Stomach (tissue), 9 donors: ENCODE measurements around the gene NEK7. TPM values are rescaled to one million over a fixed set of nuclear protein-coding genes. Genes with fewer than 3 reads are reported as not detected.

Source experiments
- DNase-seq, 2 donors: peaks; one replicate each; pipeline versions ENCODE4 v3.0.0 to v3.0.0-alpha.2; 2013 to 2019
- H3K27ac ChIP-seq, 5 donors: fragments of 200-600 bp in 4 of 5; sonication (generic) in 4 of 5; one replicate each; pipeline ENCODE4 v1.5.1; 2013 to 2019; ENCODE audit warnings: mild to moderate bottlenecking in 1 of 5, moderate library complexity in 1 of 5
- H3K27me3 ChIP-seq, 3 donors: fragments of 200-600 bp; sonication (generic); one replicate each; pipeline ENCODE4 v1.5.1; 2017 to 2019; ENCODE audit warnings: mixed run types in 1 of 3
- H3K36me3 ChIP-seq, 4 donors: fragments of 200-600 bp; sonication (generic); 1 replicate in 3 of 4; 2 replicates in 1 of 4; pipeline ENCODE4 v1.5.1; 2016 to 2019
- H3K4me1 ChIP-seq, 4 donors: fragments of 200-600 bp; sonication (generic); one replicate each; pipeline ENCODE4 v1.5.1; 2016 to 2019
- H3K4me3 ChIP-seq, 4 donors: fragments of 200-600 bp; sonication (generic) in 3 of 4; one replicate each; pipeline ENCODE4 v1.5.1; 2016 to 2019; ENCODE audit warnings: mild to moderate bottlenecking in 1 of 4
- H3K9me3 ChIP-seq, 4 donors: fragments of 200-600 bp; sonication (generic); one replicate each; pipeline ENCODE4 v1.5.1; 2016 to 2019
- CTCF ChIP-seq, 7 experiments: fragments of 450-650 bp in 4 of 7; fragments of 200-600 bp in 3 of 7; sonication (generic) in 3 of 7; IDR thresholded peaks; one replicate each; pipeline ENCODE4 v1.5.1; 2016 to 2019; ENCODE audit warnings: antibody characterized with exemption in 7 of 7, control low read depth in 2 of 7, mild to moderate bottlenecking in 1 of 7
- EP300 ChIP-seq: sonication (generic); formaldehyde crosslinking; IDR thresholded peaks from one replicate; pipeline ENCODE4 v1.6.1; 2017; ENCODE audit warnings: antibody characterized with exemption
- POLR2A ChIP-seq, 4 donors: fragments of 450-650 bp; IDR thresholded peaks; one replicate each; pipeline ENCODE4 v1.6.1; 2016; ENCODE audit warnings: antibody characterized with exemption in 4 of 4, control low read depth in 2 of 4, mild to moderate bottlenecking in 1 of 4, moderate library complexity in 1 of 4
- POLR2AphosphoS5 ChIP-seq, 3 donors: sonication (generic); formaldehyde crosslinking; IDR thresholded peaks; one replicate each; pipeline ENCODE4 v1.6.1; 2016; ENCODE audit warnings: antibody characterized with exemption in 3 of 3
- WGBS, 5 donors: extraction: QIAGEN DNeasy Blood & Tissue Kit in 3 of 5; methylation state at CpG; one replicate each; pipeline versions ENCODE4 v1.1.5 to v1.1.7; 2013 to 2018; 5-methylcytosine and 5-hydroxymethylcytosine counted together
- intact Hi-C: fragments of 100-400 bp; cut with DNase I; formaldehyde crosslinking; loops from one replicate; pipeline ENCODE4 v1.15.1; 2023; ENCODE audit warnings: low total_unique reads
- polyA plus RNA-seq, 3 donors: library from polyadenylated mRNA; stranded (reverse); fragments of 200-250 nt; gene quantifications; one replicate each; pipeline ENCODE4 v1.2.3, GENCODE V29; 2013
- total RNA-seq, 5 donors: library from RNA; depleted of rRNA; stranded (reverse); fragments of >200 nt; gene quantifications; one replicate each; pipeline versions ENCODE4 v1.1.0 to v1.2.3, GENCODE V29; 2014 to 2016
- donor health status: healthy with polysubstance abuse.
- donor health status: Bipolar disorder and iron deficiency.
- donor health status: healthy.

NEK7 gene
- total and polyA plus RNA-seq, 8 donors: 13.2 to 116 (median 35.4) TPM

- DNase-seq: no peak
- Histone ChIP-seq H3K36me3 (no peaks in the 10 kb centered on the region), H3K27ac (no peak overlapping the region), H3K27me3 (no peaks in the 10 kb centered on the region), H3K4me1 (peaks cover 11 to 33% (median 23%) of the 10 kb centered on the region in 4 donors), H3K9me3 (no peaks in the 10 kb centered on the region), H3K4me3 (no peak overlapping the region)
- 89 to 95% (median 94%) methylated on average over 3 of the region's 3 CpGs for WGBS, 5 donors
- intact Hi-C loops: no loop called here
- TF ChIP-seq POLR2A (IDR thresholded peaks at IDR 0.05): no peak
- TF ChIP-seq CTCF (IDR thresholded peaks at IDR 0.05): no peak
- TF ChIP-seq EP300: no peak
- TF ChIP-seq POLR2AphosphoS5 (IDR thresholded peaks at IDR 0.05): no peak
These were observed 39.8 kb downstream of the NEK7 start for GRCh38 chr1:198196630-198197029.

- no peaks in the 10 kb centered on the region for H3K9me3 ChIP-seq
- H3K4me3 ChIP-seq: no peak overlapping the region
- H3K36me3 ChIP-seq: no peaks in the 10 kb centered on the region
- WGBS, 5 donors: 88 to 100% (median 96%) methylated on average over 1 of the region's 1 CpG
- H3K27me3 ChIP-seq: no peaks in the 10 kb centered on the region
- no peak overlapping the region for H3K27ac ChIP-seq
- peaks cover 11 to 39% (median 25%) of the 10 kb centered on the region in 4 donors for H3K4me1 ChIP-seq
- DNase-seq: no peak
- intact Hi-C loops: no loop called here
- TF ChIP-seq POLR2A (IDR thresholded peaks at IDR 0.05): no peak
- no peak for TF ChIP-seq EP300
- TF ChIP-seq POLR2AphosphoS5 (IDR thresholded peaks at IDR 0.05): no peak
- TF ChIP-seq CTCF (IDR thresholded peaks at IDR 0.05): no peak
These were observed 40.5 kb downstream of the NEK7 start for GRCh38 chr1:198197285-198197684.

GRCh38 chr1:198199105-198199504 is 42.3 kb downstream of the NEK7 start:
- intact Hi-C loops: no loop called here

GRCh38 chr1:198201956-198202784 is 45.4 kb downstream of the NEK7 start:
- Histone ChIP-seq H3K4me1 (peaks cover 12 to 62% (median 28%) of the 10 kb centered on the region in 4 donors), H3K36me3 (no peaks in the 10 kb centered on the region), H3K4me3 (no peak overlapping the region), H3K9me3 (no peaks in the 10 kb centered on the region), H3K27ac (no peak overlapping the region), H3K27me3 (no peaks in the 10 kb centered on the region)
- WGBS, 5 donors: 82 to 93% (median 88%) methylated on average over 10 of the region's 10 CpGs
- TF ChIP-seq CTCF (IDR thresholded peaks at IDR 0.05): no peak
- intact Hi-C loops: no loop called here
- no peak for DNase-seq

More at GRCh38 chr1:198199105-198199504, 42.3 kb downstream of the NEK7 start:
- Histone ChIP-seq H3K36me3 (no peaks in the 10 kb centered on the region), H3K27ac (no peak overlapping the region), H3K9me3 (no peaks in the 10 kb centered on the region), H3K4me3 (no peak overlapping the region), H3K27me3 (no peaks in the 10 kb centered on the region), H3K4me1 (peaks cover 7 to 54% (median 25%) of the 10 kb centered on the region in 4 donors)
- no peak for DNase-seq
- TF ChIP-seq EP300 (no peak), POLR2A (IDR thresholded peaks at IDR 0.05) (no peak), CTCF (IDR thresholded peaks at IDR 0.05) (no peak), POLR2AphosphoS5 (IDR thresholded peaks at IDR 0.05) (no peak)
